ENCODE results near the gene RNPEP. TPM values are rescaled to one million over a fixed set of nuclear protein-coding genes. Genes with fewer than 3 reads are reported as not detected.

The RNPEP gene
- total and polyA plus RNA-seq, 2 experiments from 2014 or later: 32.1 to 80.3 TPM

GRCh38 chr1:202012544-202013478 lies 30.4 kb downstream of the RNPEP start:
- H3K4me1 Mint-ChIP-seq: peaks cover 39% of the 10 kb centered on the region
- no peak overlapping the region for H3K4me3 ChIP-seq

More at GRCh38 chr1:202012544-202013478, 30.4 kb downstream of the RNPEP start:
- no peak overlapping the region for H2AFZ ChIP-seq
- H4K20me1 ChIP-seq (replicated peaks; ENCODE audit: insufficient read depth): no peaks in the 10 kb centered on the region
- no peaks in the 10 kb centered on the region for H3K27me3 ChIP-seq (ENCODE audit: insufficient read depth)
- Mint-ChIP-seq H3K9me3 (no peaks in the 10 kb centered on the region), H3K4me3 (no peak overlapping the region), H3K27me3 (ENCODE audit: insufficient read depth, low read depth, poor library complexity) (peaks cover 14% of the 10 kb centered on the region), H3K27ac (no peak overlapping the region), H3K36me3 (ENCODE audit: low read depth) (peaks cover 19% of the 10 kb centered on the region; the same call in 2 of the 3 replicates)
- H3K4me1 ChIP-seq (ENCODE audit: insufficient read depth): peaks cover 29% of the 10 kb centered on the region
- H3K79me2 ChIP-seq (replicated peaks; ENCODE audit: insufficient read depth): peaks cover 7% of the 10 kb centered on the region
- H3K9me2 ChIP-seq (ENCODE audit: insufficient read depth): no peaks in the 10 kb centered on the region
- no peak overlapping the region for H3K4me2 ChIP-seq
- DNase-seq (ENCODE audit: low spot score) (no peak), ATAC-seq (no peak)
- no peak for TF ChIP-seq STAT1 (IDR thresholded peaks at IDR 0.05; ENCODE audit: unreplicated experiment)
- TF ChIP-seq ZNF462 (CRISPR knock-in tag; IDR thresholded peaks at IDR 0.05): no peak
- no peak for TF ChIP-seq NANOG (IDR thresholded peaks at IDR 0.05; ENCODE audit: borderline replicate concordance)
- no peak for TF ChIP-seq POLR2AphosphoS5 (IDR thresholded peaks at IDR 0.05; ENCODE audit: low read depth)
- TF ChIP-seq ZNF114 (CRISPR knock-in tag; IDR thresholded peaks at IDR 0.05): no peak
- TF ChIP-seq ETS1 (IDR thresholded peaks at IDR 0.05): no peak
- TF ChIP-seq CREB1 (CRISPR knock-in tag; IDR thresholded peaks at IDR 0.05; ENCODE audit: low read depth): no peak
- no peak for TF ChIP-seq JUNB (IDR thresholded peaks at IDR 0.05; ENCODE audit: unreplicated experiment)
- no peak for TF ChIP-seq CTCF (conservative IDR thresholded peaks at IDR 0.05; ENCODE audit: low read depth in 2 of 2)
- TF ChIP-seq EZH2phosphoT487 (IDR thresholded peaks at IDR 0.05; ENCODE audit: unreplicated experiment): no peak
- TF ChIP-seq EZH2 (IDR thresholded peaks at IDR 0.05; ENCODE audit: low read depth, unreplicated experiment): no peak
- no peak for TF ChIP-seq ZNF331 (CRISPR knock-in tag; IDR thresholded peaks at IDR 0.05; ENCODE audit: low read depth)
- TF ChIP-seq REST (IDR thresholded peaks at IDR 0.05; ENCODE audit: unreplicated experiment): no peak
- H3K36me3 ChIP-seq (ENCODE audit: insufficient read depth): no peaks in the 10 kb centered on the region
- H3F3A ChIP-seq (replicated peaks; ENCODE audit: low read depth): peaks cover 10% of the 10 kb centered on the region
- H3K27ac ChIP-seq (ENCODE audit: low read depth): no peak overlapping the region

Measured in GM23338 (cell line).